ENCODE measurements around the gene FAM131B.
A peak's percentile ranks its signal among the peaks of the same experiment; 100 is the strongest.

FAM131B gene

DNA sequence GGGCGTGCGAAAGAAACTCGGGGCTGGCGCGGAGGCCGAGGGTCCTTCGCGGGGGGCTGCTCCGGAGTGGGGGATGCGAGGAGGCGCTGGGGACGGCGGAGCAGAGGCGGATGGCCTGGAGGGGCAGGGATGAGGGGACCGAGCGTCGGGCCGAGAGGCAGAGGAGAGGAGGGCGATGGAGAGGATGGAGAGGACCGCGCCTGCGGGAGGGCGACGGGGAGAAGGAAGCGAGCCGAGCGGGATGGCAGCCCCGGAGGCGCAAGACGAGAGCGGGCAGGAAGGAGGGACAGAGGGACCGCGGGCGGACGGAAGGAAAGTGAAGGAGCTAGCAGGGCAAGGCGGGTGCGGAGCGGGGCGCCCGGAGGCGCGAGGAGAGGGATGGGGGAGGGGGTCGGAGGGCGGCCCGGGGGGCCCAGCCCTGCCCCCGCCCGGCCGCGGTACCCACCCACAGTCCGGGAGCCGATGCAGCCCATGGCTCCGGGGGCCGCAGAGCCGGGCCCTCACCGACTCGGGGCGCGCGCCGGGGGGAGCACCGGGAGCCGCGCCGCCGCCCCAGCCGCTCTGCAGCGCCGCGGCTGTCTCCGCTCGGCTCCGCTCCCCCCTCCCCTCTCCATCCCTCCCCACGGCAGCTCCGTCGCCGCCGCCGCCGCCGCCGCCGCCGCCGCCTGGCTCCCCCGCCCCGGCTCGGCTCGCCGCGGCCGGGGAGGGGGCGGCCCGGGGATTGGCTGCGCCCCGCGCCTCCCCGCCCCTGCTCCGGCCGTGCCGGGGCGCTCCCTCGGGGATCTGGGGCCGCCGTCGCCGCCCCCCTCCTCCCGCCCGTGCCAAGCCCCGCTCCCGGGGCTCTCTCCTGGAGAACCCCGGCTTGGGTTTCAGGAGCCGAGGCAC lies at the start of gene FAM131B:
FAM131B (minus strand) TSS at position 583 of the 885 bp plus-strand sequence; CDS start at position 473, 110 bp downstream.
- H3K9me3 ChIP-seq (ENCODE audit: severe bottlenecking): no peaks in the 10 kb centered on the region
- peak; percentile 17 for DNase-seq
- TF ChIP-seq, protein P1, sequence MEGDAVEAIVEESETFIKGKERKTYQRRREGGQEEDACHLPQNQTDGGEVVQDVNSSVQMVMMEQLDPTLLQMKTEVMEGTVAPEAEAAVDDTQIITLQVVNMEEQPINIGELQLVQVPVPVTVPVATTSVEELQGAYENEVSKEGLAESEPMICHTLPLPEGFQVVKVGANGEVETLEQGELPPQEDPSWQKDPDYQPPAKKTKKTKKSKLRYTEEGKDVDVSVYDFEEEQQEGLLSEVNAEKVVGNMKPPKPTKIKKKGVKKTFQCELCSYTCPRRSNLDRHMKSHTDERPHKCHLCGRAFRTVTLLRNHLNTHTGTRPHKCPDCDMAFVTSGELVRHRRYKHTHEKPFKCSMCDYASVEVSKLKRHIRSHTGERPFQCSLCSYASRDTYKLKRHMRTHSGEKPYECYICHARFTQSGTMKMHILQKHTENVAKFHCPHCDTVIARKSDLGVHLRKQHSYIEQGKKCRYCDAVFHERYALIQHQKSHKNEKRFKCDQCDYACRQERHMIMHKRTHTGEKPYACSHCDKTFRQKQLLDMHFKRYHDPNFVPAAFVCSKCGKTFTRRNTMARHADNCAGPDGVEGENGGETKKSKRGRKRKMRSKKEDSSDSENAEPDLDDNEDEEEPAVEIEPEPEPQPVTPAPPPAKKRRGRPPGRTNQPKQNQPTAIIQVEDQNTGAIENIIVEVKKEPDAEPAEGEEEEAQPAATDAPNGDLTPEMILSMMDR (IDR thresholded peaks at IDR 0.05; ENCODE audit: low read depth, low read length): no peak
- no peaks in the 10 kb centered on the region for H3K36me3 ChIP-seq
- H3K27me3 ChIP-seq (ENCODE audit: insufficient read depth, low read depth, severe bottlenecking): peaks cover 15% of the 10 kb centered on the region
- peak within 1 kb of the TSS; percentile 59 for H3K4me3 ChIP-seq (ENCODE audit: low read depth, low read length)
- no peak within 1 kb of the TSS for H3K27ac ChIP-seq

DNA sequence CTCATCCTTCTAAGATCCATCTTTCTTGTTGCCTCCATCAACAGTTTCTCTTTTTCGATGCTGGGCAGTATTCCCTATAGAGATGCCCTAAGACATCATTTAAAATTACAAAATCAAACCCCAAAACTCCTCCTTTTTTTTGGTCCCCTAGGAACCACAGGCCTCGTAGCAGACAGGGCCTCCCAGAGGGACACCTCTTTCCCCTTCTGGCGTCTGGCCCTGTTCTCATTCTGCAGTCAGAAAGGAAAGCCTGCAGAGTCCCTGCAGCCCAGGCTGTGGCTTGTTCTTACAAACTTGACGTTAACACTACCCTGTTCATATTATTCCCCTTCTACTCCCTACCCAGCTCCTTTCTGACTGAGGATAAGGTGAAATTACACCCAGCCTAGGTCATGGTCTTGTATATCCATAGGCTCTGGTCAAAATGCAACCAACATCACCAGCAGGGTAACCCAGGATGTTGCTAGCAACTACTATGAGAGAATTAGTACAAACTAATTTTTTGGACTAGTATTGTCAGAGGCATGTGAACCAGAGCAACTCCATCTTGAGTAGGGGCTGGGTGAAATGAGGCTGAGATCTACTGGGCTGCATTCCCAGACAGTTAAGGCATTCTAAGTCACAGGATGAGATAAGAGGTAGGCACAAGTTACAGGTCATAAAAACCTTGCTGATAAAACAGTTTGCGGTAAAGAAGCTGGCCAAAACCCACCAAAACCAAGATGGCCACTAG lies 49.6 kb upstream of the FAM131B start:
- Histone ChIP-seq H3K9me3 (ENCODE audit: severe bottlenecking) (no peaks in the 10 kb centered on the region), H3K36me3 (no peaks in the 10 kb centered on the region), H3K27ac (no peak overlapping the region), H3K4me3 (ENCODE audit: low read depth, low read length) (no peak overlapping the region), H3K27me3 (ENCODE audit: insufficient read depth, low read depth, severe bottlenecking) (no peaks in the 10 kb centered on the region)
- TF ChIP-seq, protein P1 (IDR thresholded peaks at IDR 0.05; ENCODE audit: low read depth, low read length): no peak
- DNase-seq: no peak

DNA sequence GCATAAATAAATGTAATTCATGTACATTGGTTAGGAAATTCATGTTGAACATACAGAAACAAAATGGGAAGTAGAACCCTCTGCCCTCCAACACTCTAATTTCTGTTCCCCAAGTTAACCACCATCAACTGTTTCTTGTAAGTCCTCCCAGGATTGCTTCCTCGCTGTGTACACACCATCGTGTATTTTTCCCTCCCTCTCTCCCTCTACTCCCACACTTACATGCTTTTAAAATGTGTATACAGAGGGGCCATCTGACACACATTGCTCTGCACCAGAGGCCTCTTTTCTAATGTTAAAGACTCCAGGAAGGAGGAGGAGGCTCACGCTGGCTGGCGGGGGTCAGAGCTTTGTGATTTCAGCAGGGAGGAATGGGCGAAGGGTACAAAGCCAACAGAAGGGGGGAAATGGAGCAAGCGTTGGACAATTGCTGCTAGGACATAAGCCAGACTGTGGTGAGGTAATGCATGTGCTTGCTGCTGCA lies 48.0 kb upstream of the FAM131B start:
- no peak overlapping the region for H3K27ac ChIP-seq
- no peak for DNase-seq
- no peaks in the 10 kb centered on the region for H3K9me3 ChIP-seq (ENCODE audit: severe bottlenecking)
- H3K27me3 ChIP-seq (ENCODE audit: insufficient read depth, low read depth, severe bottlenecking): no peaks in the 10 kb centered on the region
- TF ChIP-seq, protein P1 (IDR thresholded peaks at IDR 0.05; ENCODE audit: low read depth, low read length): no peak
- no peak overlapping the region for H3K4me3 ChIP-seq (ENCODE audit: low read depth, low read length)
- H3K36me3 ChIP-seq: no peaks in the 10 kb centered on the region

DNA sequence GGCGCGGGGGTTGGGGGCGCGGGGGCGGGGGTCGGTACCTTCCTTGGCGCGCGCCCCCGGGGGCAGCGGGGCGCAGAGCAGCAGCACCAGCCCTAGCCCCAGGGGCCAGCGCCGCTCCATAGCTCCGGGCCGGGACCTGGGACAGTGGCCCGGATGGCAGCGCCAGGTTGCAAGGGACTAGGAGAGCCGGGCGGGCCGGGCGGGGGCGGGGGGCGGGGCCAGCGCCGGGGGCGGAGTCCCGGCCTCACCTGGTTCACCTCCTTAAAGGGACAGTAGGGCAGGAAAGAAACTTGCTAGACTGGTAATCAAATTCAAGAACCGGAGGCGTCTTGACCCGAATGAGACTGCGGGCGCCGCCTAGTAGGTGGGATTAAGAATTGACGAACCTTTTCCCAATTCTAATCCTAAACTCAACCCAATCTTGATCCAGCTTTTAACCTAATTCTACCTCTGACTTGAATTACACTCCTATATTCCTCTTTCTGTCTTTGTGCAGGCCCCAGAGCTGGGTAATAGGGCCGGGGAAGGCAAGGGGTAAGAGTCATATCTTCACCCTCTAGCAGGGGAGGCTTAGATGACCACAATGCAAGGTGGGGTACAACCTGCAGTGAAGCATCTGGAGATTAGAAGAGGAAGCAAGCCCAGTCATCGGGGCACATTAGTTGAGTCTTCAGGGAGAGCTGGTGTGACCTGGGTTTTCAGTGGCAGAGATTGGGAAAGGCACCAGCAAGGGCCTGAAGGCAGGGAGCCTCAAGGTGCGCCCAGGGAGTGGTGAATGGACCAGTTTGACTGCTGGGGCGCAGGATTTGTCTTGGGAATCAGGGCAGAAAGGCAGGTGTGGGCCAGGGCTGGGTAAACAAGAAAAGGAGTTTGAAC lies 46.4 kb upstream of the FAM131B start, which contains the start of gene EPHA1:
EPHA1 (minus strand) TSS at position 171 of the 876 bp plus-strand sequence; CDS start at position 120, 51 bp downstream.
- H3K4me3 ChIP-seq (ENCODE audit: low read depth, low read length): no peak within 1 kb of the TSS
- H3K27ac ChIP-seq: no peak within 1 kb of the TSS
- no peaks in the 10 kb centered on the region for H3K27me3 ChIP-seq (ENCODE audit: insufficient read depth, low read depth, severe bottlenecking)
- DNase-seq: no peak
- TF ChIP-seq, protein P1 (IDR thresholded peaks at IDR 0.05; ENCODE audit: low read depth, low read length): no peak
- no peaks in the 10 kb centered on the region for H3K36me3 ChIP-seq
- H3K9me3 ChIP-seq (ENCODE audit: severe bottlenecking): no peaks in the 10 kb centered on the region

DNA sequence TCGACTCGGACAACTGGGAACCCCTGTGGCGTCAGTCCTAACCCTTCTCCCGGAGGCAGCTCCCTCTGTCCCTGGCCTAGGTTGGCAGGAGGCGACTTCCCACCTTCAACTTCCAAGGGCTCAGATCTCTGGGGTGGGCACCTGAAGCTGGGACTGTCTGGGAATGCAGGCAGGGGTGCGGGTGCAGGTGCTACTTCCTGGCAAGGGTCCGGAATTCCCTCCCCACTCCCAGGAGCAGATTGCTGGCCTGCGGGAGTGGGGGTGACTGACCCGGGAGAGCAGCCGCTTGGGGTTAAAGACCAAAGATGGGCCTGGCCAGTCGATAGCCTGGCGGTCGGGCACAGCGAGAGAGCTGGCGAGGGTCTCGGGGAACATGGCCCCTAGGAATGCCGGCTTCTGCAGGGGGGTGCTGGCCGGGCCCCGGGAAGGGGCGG lies 45.8 kb upstream of the FAM131B start:
- Histone ChIP-seq H3K9me3 (ENCODE audit: severe bottlenecking) (no peaks in the 10 kb centered on the region), H3K4me3 (ENCODE audit: low read depth, low read length) (no peak overlapping the region), H3K27ac (no peak overlapping the region), H3K27me3 (ENCODE audit: insufficient read depth, low read depth, severe bottlenecking) (no peaks in the 10 kb centered on the region), H3K36me3 (no peaks in the 10 kb centered on the region)
- TF ChIP-seq, protein P1 (IDR thresholded peaks at IDR 0.05; ENCODE audit: low read depth, low read length): no peak
- no peak for DNase-seq

All from WERI-Rb-1 (cell line).